Panc1 (cell line): ENCODE measurements around the gene CATSPER3. TPM values are rescaled to one million over a fixed set of nuclear protein-coding genes. Genes with fewer than 3 reads are reported as not detected.
A peak's percentile ranks its signal among the peaks of the same experiment; 100 is the strongest.

Experiments used
- ATAC-seq: fragments of 200-7000 bp; cut with Tn5 transposase; 2 replicates; pipeline ENCODE4 v1.9.1; 2020; ENCODE audit warnings: mild to moderate bottlenecking, moderate library complexity
- BruUV-seq: library from RNA; stranded (reverse); fragments of 400-500 nt; replicated peaks from 2 replicates; lab custom pipeline; 2021; lab: Mats Ljungman, UMichigan
- CTCF ChIA-PET: fragments of 300-600 bp; sonication (Branson Sonifier 250); formaldehyde crosslinking; loops from one replicate; lab custom pipeline; 2022; ENCODE audit warnings: antibody characterized with exemption; lab: Charles Lee
- POLR2A ChIA-PET: fragments of 300-600 bp; sonication (Branson Sonifier 250); formaldehyde crosslinking; loops from one replicate; lab custom pipeline; 2022; ENCODE audit warnings: antibody characterized with exemption; lab: Charles Lee
- DNase-seq: peaks from one replicate; pipeline ENCODE4 v3.0.0-alpha.2; 2010; ENCODE audit warnings: low read depth, low spot score
- H3K27ac ChIP-seq: 2 replicates; pipeline ENCODE4 v1.5.1; 2011; ENCODE audit warnings: mild to moderate bottlenecking, low read length, inconsistent platforms
- H3K27me3 ChIP-seq: fragments of 200-500 bp; sonication (Bioruptor generic); 2 replicates; pipeline ENCODE4 v1.6.0; 2014; ENCODE audit warnings: low read length, inconsistent platforms; ENCODE audit not compliant: control insufficient read depth, insufficient read depth
- H3K36me3 ChIP-seq: fragments of 200-500 bp; sonication (Bioruptor generic); 2 replicates; pipeline ENCODE4 v1.5.1; 2014; ENCODE audit warnings: inconsistent platforms, mild to moderate bottlenecking, low read length, moderate library complexity; ENCODE audit not compliant: control insufficient read depth, insufficient read depth
- H3K4me1 ChIP-seq: 2 replicates; pipeline ENCODE4 v1.5.1; 2011; ENCODE audit warnings: inconsistent platforms, mild to moderate bottlenecking, low read length, moderate library complexity; ENCODE audit not compliant: control insufficient read depth, insufficient read depth
- H3K4me3 ChIP-seq, 2 experiments: 2 replicates each; pipeline ENCODE4 v1.5.1; 2011 to 2012; ENCODE audit warnings: low read depth in 2 of 2, low read length in 2 of 2, mild to moderate bottlenecking in 2 of 2, inconsistent platforms in 1 of 2, moderate library complexity in 1 of 2
- H3K9me3 ChIP-seq: fragments of 200-500 bp; sonication (Bioruptor generic); 2 replicates; pipeline ENCODE4 v1.5.1; 2014; ENCODE audit warnings: low read depth, mild to moderate bottlenecking, inconsistent platforms, low read length, moderate library complexity; ENCODE audit not compliant: control insufficient read depth, insufficient read depth
- POLR2AphosphoS5 ChIP-seq: IDR thresholded peaks from 2 replicates; pipeline ENCODE4 v1.6.1; 2012; ENCODE audit warnings: mild to moderate bottlenecking, low read depth, low read length, moderate library complexity
- SIN3A ChIP-seq: IDR thresholded peaks from 2 replicates; pipeline ENCODE4 v1.6.1; 2012; ENCODE audit warnings: low read depth, mild to moderate bottlenecking, low read length, moderate library complexity, borderline replicate concordance; ENCODE audit not compliant: insufficient read depth
- TCF7L2 ChIP-seq: IDR thresholded peaks from 2 replicates; pipeline ENCODE4 v1.6.1; 2011; ENCODE audit warnings: mild to moderate bottlenecking, low read depth, low read length, inconsistent platforms
- in situ Hi-C: cut with HindIII; loops from 2 replicates; pipeline ENCODE4 v1.10.0; 2016; ENCODE audit warnings: low sequenced_read_pairs, low pct_unique_long_range_greater_than_20kb
- intact Hi-C: fragments of 100-400 bp; cut with micrococcal nuclease; formaldehyde crosslinking; loops from one replicate; pipeline ENCODE4 v1.10.0; 2022; ENCODE audit not compliant: unreplicated experiment
- total RNA-seq: library from RNA; stranded (reverse); gene quantifications from one replicate; pipeline ENCODE4 v1.2.1, GENCODE V29; 2021; ENCODE audit not compliant: unreplicated experiment
- TF ChIP-seq, protein P1 (sequence below): fragments of 450-650 bp; IDR thresholded peaks from 2 replicates; pipeline ENCODE4 v1.5.1; 2017; ENCODE audit warnings: mild to moderate bottlenecking
- TF ChIP-seq, protein P2 (sequence below), 2 experiments: IDR thresholded peaks; 2 replicates each; pipeline ENCODE4 v1.6.1; 2011 to 2012; ENCODE audit warnings: low read depth in 2 of 2, control low read depth in 1 of 2, low read length in 1 of 2, mild to moderate bottlenecking in 1 of 2, moderate library complexity in 1 of 2; ENCODE audit not compliant: insufficient read depth in 1 of 2

Gene CATSPER3
- total RNA-seq, 1 experiment from 2014 or later, result 0.69 TPM

DNA sequence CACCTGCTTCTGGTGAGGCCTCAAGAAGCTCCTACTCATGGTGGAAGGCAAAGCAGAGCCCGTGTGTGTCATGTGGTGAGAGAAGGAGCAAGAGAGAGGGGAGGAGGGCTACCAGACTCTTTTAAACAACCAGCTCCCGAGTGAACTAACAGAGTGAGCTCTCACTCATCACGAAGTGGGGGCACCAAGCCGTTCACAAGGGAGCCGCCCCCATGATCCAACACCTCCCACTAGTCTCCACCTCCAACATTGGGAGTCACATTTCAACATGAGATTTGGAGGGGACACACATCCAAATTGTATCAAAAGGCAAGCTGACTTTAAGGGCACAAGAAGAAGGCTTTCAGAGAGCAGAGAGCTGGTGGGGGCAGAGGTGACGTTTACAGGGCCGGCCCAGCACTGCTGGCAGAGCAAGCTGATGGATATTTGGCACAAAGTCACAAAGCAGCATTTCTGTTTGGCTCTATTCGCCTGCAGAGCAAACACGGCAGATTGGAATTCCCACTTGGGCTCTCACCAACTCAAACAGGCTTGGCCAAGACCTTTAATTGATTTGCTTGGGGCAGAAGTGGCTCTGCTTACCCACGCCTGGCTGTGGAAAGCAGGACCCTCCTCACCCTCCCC, 46.4 kb downstream of the CATSPER3 start:
- no peak for DNase-seq
- peaks cover 12% of the 10 kb centered on the region for H3K4me1 ChIP-seq
- no peak for ATAC-seq
- H3K4me3 ChIP-seq, result no peak overlapping the region
- no TSS peak for BruUV-seq
- intact Hi-C loops (no loop called here), in situ Hi-C loops (no loop called here)
- no peaks in the 10 kb centered on the region for H3K9me3 ChIP-seq
- H3K27me3 ChIP-seq, result no peaks in the 10 kb centered on the region
- CTCF ChIA-PET, result no interaction called here
- no peaks in the 10 kb centered on the region for H3K36me3 ChIP-seq
- POLR2A ChIA-PET, result no interaction called here
- no peak; the same call in 1 of the 2 replicates for TF ChIP-seq POLR2AphosphoS5
- no peak for TF ChIP-seq SIN3A
- TF ChIP-seq, protein P1, sequence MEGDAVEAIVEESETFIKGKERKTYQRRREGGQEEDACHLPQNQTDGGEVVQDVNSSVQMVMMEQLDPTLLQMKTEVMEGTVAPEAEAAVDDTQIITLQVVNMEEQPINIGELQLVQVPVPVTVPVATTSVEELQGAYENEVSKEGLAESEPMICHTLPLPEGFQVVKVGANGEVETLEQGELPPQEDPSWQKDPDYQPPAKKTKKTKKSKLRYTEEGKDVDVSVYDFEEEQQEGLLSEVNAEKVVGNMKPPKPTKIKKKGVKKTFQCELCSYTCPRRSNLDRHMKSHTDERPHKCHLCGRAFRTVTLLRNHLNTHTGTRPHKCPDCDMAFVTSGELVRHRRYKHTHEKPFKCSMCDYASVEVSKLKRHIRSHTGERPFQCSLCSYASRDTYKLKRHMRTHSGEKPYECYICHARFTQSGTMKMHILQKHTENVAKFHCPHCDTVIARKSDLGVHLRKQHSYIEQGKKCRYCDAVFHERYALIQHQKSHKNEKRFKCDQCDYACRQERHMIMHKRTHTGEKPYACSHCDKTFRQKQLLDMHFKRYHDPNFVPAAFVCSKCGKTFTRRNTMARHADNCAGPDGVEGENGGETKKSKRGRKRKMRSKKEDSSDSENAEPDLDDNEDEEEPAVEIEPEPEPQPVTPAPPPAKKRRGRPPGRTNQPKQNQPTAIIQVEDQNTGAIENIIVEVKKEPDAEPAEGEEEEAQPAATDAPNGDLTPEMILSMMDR, result no peak
- TF ChIP-seq, protein P2, sequence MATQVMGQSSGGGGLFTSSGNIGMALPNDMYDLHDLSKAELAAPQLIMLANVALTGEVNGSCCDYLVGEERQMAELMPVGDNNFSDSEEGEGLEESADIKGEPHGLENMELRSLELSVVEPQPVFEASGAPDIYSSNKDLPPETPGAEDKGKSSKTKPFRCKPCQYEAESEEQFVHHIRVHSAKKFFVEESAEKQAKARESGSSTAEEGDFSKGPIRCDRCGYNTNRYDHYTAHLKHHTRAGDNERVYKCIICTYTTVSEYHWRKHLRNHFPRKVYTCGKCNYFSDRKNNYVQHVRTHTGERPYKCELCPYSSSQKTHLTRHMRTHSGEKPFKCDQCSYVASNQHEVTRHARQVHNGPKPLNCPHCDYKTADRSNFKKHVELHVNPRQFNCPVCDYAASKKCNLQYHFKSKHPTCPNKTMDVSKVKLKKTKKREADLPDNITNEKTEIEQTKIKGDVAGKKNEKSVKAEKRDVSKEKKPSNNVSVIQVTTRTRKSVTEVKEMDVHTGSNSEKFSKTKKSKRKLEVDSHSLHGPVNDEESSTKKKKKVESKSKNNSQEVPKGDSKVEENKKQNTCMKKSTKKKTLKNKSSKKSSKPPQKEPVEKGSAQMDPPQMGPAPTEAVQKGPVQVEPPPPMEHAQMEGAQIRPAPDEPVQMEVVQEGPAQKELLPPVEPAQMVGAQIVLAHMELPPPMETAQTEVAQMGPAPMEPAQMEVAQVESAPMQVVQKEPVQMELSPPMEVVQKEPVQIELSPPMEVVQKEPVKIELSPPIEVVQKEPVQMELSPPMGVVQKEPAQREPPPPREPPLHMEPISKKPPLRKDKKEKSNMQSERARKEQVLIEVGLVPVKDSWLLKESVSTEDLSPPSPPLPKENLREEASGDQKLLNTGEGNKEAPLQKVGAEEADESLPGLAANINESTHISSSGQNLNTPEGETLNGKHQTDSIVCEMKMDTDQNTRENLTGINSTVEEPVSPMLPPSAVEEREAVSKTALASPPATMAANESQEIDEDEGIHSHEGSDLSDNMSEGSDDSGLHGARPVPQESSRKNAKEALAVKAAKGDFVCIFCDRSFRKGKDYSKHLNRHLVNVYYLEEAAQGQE (IDR thresholded peaks at IDR 0.05; ENCODE audit: insufficient read depth in 1 of 2, low read depth in 2 of 2, low read length in 1 of 2), result no peak
- no peak for TF ChIP-seq TCF7L2
- peak overlapping the region; percentile 26; the same call in 1 of the 2 replicates for H3K27ac ChIP-seq

DNA sequence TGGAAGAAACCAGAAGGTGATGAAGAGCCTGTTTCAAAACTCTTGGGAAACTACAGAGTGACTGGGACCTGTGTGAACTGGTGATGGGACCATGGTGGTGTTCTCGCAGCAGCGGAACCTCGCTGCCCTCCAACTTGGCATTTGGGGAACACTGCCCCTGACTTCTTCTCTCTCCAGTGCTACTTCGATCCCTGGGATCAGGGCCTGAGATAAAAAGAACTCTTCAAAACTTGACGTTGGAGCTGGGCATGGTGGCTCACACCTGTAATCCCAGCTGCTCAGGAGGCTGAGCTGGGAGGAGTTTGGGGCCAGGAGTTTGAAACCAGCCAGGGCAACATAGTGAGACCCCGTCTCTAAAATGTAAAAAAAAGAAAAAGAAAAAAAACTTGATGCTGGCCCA, 48.2 kb downstream of the CATSPER3 start:
- intact Hi-C loops (no loop called here), in situ Hi-C loops (no loop called here)
- DNase-seq, result no peak
- no peak for ATAC-seq
- TF ChIP-seq, protein P1, result no peak
- TF ChIP-seq SIN3A, result no peak
- Histone ChIP-seq H3K4me3 (no peak overlapping the region), H3K4me1 (peaks cover 12% of the 10 kb centered on the region), H3K27ac (no peak overlapping the region), H3K36me3 (no peaks in the 10 kb centered on the region), H3K9me3 (no peaks in the 10 kb centered on the region), H3K27me3 (no peaks in the 10 kb centered on the region)
- no TSS peak for BruUV-seq
- ChIA-PET CTCF (interaction anchor here (0.6 kb wide), 1 partner anchor 110 kb away, joined by 10 read pairs; no protein-coding TSS in a partner anchor), POLR2A (no interaction called here)
